CMK (cell line): ENCODE measurements around the gene SLC29A3.
A peak's percentile ranks its signal among the peaks of the same experiment; 100 is the strongest.
"Not testable (repeated sequence)": the region's sequence is repeated elsewhere in the genome, so short reads cannot be mapped to it uniquely, and the experiment has no call there.

ENCODE experiments used
- DNase-seq: peaks from one replicate; pipeline ENCODE4 v3.0.0-alpha.2; 2010; ENCODE audit warnings: low read depth

SLC29A3 gene

DNA sequence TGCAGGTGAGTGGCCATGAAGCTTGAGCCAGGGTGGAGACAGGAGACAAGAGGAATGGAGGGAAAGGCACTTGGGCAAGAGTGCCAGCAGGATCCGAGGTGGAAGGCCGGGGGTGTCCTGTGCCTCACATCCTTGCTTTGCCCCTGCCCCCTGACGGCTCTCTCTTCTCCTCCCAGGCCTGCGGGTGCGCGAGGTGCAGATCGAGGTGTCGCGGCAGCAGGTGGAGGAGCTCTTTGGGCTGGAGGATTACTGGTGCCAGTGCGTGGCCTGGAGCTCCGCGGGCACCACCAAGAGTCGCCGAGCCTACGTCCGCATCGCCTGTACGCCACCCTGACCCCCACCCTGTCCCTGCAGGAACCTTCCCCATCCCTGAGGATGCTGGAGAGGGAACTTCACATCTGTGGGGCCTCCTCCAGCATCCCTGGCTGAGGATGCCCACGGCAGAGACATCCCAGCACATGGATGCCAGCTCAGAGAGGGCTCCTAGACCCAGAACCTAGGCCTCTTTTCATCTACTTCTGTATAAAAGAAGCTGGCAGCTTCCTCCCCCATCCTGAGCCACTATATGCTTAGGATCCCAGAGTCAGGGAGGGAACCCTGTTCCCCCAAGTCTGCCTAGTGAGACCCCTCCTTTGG is 34.4 kb upstream of the SLC29A3 start:
- DNase-seq: no peak

GRCh38 chr10:71285180-71285545 is 33.9 kb upstream of the SLC29A3 start:
- no peak for DNase-seq

- no peak for DNase-seq
Measured at GRCh38 chr10:71285986-71286385, 33.1 kb upstream of the SLC29A3 start.

DNA sequence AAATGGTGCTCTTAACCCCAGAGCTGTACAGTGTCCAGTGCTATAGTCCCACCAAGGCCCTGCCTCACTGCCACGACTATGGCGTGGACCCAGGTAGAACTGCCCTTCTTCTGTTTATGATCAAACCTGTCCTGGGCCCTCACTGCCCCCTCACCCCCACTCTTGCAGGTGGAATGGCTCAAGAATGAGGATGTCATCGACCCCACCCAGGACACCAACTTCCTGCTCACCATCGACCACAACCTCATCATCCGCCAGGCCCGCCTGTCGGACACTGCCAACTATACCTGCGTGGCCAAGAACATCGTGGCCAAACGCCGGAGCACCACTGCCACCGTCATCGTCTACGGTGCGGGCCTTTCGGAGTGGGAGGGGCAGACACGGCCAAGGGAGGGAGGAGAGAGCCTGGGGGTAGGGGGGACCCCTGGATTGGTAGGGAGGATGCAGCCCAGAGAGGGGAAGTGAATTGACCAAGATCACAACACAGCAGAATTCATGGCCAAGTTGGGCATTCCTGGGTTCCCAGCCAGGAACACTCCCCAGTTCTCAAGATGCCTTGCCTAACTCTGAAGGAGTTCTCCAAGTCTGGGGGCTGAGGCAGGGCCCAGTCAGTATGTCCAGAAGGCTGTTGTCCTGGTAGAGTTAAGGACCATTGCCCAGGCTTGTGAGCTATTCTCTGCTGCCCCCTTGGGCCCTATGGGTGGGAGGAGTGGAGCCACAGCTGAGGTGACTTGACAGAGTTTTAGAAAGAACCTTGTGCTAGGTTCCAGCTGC is 32.4 kb upstream of the SLC29A3 start:
- no peak for DNase-seq

- DNase-seq: no peak
Measured at GRCh38 chr10:71287456-71287855, 31.6 kb upstream of the SLC29A3 start.

DNA sequence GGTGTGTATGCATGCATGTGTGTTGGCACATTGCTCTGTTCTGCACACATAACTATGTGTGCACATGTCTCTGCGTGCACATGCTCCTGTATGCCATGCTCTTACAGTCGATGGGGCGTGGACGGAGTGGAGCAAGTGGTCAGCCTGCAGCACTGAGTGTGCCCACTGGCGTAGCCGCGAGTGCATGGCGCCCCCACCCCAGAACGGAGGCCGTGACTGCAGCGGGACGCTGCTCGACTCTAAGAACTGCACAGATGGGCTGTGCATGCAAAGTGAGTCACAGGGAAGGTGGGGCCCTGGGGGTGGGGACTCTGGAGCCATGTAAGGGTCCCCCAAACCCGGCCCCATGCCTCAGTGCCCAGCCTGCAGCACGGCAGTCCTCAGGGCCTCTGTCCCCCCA is 30.6 kb upstream of the SLC29A3 start:
- no peak for DNase-seq

GRCh38 chr10:71289421-71290130 is 29.5 kb upstream of the SLC29A3 start:
- DNase-seq: peak; percentile 62

DNA sequence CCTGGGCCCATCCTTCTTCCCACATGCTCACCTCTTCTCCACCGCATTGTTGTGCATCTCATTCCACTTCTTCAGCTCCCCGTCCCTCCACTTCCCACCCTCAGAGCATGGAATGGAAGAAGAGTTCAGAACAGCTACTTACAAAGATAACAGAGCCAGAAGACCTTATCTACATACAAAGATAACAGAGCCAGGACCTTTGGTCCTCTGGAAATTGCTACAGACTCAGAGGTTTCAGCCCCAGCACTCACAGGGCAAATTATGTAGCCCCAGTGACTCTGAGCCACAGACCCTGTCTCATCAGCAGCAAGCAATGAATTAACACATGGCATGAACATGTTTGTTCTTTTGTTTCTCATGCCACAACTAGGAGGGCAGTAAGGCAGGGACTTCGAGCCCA is 28.7 kb upstream of the SLC29A3 start:
- no peak for DNase-seq

GRCh38 chr10:71290806-71291527 is 28.1 kb upstream of the SLC29A3 start:
- DNase-seq: no peak

DNA sequence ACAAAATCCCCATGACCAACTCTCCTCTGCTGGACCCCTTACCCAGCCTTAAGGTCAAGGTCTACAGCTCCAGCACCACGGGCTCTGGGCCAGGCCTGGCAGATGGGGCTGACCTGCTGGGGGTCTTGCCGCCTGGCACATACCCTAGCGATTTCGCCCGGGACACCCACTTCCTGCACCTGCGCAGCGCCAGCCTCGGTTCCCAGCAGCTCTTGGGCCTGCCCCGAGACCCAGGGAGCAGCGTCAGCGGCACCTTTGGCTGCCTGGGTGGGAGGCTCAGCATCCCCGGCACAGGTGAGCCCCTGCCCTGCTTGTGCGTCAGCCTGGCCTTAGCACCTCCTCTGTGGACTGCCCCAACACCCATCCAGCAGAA is 27.5 kb upstream of the SLC29A3 start:
- no peak for DNase-seq

- no peak for DNase-seq
Measured at GRCh38 chr10:71292624-71293445, 26.2 kb upstream of the SLC29A3 start.

DNA sequence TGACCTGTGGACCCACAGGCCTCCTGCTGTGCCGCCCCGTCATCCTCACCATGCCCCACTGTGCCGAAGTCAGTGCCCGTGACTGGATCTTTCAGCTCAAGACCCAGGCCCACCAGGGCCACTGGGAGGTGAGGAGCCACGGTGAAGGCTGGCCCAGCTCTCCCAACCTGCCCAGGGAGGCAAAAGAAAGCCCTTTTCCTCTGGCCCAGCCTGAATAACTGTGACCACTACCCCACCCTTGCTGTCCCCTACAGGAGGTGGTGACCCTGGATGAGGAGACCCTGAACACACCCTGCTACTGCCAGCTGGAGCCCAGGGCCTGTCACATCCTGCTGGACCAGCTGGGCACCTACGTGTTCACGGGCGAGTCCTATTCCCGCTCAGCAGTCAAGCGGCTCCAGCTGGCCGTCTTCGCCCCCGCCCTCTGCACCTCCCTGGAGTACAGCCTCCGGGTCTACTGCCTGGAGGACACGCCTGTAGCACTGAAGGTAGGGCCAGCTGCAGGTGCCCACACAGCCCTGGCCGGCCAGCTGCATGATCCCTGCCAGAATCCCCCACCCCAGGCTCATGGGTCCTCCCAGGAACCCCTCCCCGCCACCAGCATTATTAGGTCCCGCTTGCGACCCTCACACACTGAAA is 25.5 kb upstream of the SLC29A3 start:
- no peak for DNase-seq

GRCh38 chr10:71294091-71294561 is 24.9 kb upstream of the SLC29A3 start:
- no peak for DNase-seq

DNA sequence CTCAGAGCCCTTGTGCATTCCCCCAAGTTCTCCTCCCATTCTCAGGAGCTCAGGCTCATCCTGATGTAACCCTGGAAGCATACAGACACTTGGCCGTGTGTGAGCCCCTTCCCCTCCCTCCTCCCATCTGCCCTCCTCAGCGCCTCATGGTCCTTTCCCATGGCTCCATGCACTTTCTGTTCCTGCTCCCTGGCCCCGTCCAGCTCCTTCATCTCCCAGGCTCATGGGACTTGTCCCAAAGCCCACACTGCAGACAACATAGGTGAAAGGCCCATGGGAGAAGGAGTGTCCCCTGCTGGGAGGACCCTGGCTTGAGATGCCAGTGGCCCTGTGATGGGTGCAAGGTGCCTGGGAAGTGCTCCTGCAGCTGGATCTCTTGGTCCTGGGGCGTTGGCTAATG is 24.2 kb upstream of the SLC29A3 start:
- no peak for DNase-seq

DNA sequence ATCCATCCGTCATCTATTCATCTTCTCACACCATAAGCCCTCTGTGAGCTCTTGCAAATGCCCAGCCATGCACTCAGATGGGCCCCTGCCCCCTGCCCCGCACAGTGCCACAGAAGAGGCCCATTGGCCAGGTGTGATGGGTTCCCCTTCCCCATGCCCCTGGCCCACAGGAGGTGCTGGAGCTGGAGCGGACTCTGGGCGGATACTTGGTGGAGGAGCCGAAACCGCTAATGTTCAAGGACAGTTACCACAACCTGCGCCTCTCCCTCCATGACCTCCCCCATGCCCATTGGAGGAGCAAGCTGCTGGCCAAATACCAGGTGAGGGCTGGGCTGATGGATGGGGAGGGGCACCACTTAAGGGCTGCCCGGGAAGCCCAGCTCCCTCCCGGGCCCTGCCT is 23.4 kb upstream of the SLC29A3 start:
- no peak for DNase-seq

GRCh38 chr10:71296086-71296485 is 23.0 kb upstream of the SLC29A3 start:
- no peak for DNase-seq

DNA sequence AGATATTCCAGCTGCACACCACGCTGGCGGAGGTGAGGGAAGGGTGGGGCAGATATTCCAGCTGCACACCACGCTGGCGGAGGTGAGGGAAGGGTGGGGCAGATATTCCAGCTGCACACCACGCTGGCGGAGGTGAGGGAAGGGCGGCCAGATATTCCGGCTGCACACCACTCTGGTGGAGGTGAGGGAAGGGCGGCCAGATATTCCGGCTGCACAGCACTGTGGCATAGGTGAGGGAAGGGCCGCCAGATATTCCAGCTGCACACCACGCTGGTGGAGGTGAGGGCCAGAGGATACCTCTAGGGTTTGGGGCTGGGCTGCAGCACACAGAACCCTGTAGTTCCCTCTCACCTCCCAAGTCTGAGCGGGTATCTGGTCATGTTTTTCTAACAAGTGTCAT is 22.2 kb upstream of the SLC29A3 start:
- not testable (repeated sequence) for DNase-seq

GRCh38 chr10:71297343-71297742 is 21.7 kb upstream of the SLC29A3 start:
- DNase-seq: no peak

DNA sequence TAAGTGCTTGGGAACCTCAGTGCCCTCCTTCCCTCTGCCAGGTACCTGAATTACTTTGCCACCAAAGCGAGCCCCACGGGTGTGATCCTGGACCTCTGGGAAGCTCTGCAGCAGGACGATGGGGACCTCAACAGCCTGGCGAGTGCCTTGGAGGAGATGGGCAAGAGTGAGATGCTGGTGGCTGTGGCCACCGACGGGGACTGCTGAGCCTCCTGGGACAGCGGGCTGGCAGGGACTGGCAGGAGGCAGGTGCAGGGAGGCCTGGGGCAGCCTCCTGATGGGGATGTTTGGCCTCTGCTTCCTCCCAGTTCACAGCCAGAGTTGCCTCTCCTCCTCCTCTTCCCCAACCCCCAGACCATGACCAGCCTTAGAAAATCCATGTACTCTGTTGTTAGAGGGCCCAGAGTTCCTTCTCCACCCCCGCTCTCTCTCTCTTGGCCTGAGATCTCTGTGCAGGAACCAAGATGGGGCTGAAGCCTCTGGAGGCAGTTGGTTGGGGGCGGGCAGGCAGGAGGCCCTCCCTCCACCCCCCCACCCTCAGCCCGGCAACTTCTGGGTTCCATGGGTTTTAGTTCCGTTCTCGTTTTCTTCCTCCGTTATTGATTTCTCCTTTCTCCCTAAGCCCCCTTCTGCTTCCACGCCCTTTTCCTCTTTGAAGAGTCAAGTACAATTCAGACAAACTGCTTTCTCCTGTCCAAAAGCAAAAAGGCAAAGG is 19.8 kb upstream of the SLC29A3 start:
- no peak for DNase-seq

DNA sequence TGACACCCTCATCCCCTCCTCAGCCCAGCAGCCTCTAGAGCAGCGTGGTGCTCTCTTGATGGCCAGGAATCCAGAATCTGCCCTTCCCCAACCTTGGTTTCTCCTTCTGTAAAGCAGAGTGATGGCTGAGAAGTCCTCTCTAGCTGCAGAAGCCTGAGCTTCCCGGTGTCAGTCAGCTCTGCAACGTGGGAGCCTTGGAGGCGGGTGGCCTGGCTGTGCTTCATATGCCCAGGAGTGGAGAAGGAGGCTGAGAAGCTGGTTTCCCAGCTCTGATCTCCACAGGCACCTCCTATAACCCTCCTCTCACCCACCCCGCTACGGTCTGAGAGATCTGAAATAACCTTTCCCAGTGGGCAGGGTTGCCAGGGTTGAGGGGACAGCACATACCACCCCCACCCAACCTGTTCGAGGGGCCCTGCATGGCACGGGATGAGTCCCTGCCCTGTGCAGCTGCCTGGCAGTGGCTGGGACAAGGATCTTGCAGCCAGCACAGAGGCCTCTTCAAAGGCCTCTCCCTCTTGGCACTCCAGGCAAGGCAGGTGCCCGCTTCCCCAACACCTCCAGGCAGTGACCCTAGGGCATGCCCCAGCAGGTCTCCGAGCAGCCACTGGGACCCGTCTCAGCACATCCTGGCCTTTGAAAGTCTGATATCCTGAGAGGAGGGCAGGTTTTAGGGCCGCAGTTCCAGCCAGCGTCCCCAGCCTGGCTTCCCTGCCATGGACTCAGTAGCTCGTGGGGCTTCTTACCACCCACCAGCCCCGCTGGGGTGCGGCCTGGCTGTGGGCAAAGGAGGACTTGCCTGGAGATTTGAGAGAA is 18.3 kb upstream of the SLC29A3 start:
- DNase-seq: no peak
